WI38 (cell line): ENCODE data around the gene TRIM42.

Source experiments
- H3K4me3 ChIP-seq: 2 replicates; pipeline ENCODE4 v1.5.1; 2011; ENCODE audit warnings: low read depth, mild to moderate bottlenecking, control low read depth, low read length
- CTCF ChIP-seq: IDR thresholded peaks from 2 replicates; pipeline ENCODE4 v1.5.1; 2012; ENCODE audit warnings: low read depth, mild to moderate bottlenecking, control low read depth, low read length

The TRIM42 gene

GRCh38 chr3:140651287-140651686, 26.6 kb upstream of the TRIM42 start:
- TF ChIP-seq CTCF, result no peak
- H3K4me3 ChIP-seq, result no peak overlapping the region

- TF ChIP-seq CTCF, result no peak
- H3K4me3 ChIP-seq, result no peak overlapping the region
Observed at GRCh38 chr3:140655678-140656077, 22.2 kb upstream of the TRIM42 start.

- no peak overlapping the region for H3K4me3 ChIP-seq
- TF ChIP-seq CTCF, result no peak
Observed at GRCh38 chr3:140664111-140664510, 13.8 kb upstream of the TRIM42 start.

- no peak overlapping the region for H3K4me3 ChIP-seq
Observed at GRCh38 chr3:140682586-140682985, 4.7 kb downstream of the TRIM42 start.

GRCh38 chr3:140686128-140686527, 8.3 kb downstream of the TRIM42 start:
- no peak for TF ChIP-seq CTCF
- no peak overlapping the region for H3K4me3 ChIP-seq

More at GRCh38 chr3:140682586-140682985, 4.7 kb downstream of the TRIM42 start:
- no peak for TF ChIP-seq CTCF

GRCh38 chr3:140686948-140687347, 9.1 kb downstream of the TRIM42 start:
- H3K4me3 ChIP-seq, result no peak overlapping the region
- no peak for TF ChIP-seq CTCF

GRCh38 chr3:140695361-140696061, 17.6 kb downstream of the TRIM42 start:
- no peak for TF ChIP-seq CTCF
- no peak overlapping the region for H3K4me3 ChIP-seq
